Measurements from ENCODE around the gene SMOC2.

GRCh38 chr6:168565112-168565511 is 124.1 kb downstream of the SMOC2 start:
- TF ChIP-seq, protein P1, sequence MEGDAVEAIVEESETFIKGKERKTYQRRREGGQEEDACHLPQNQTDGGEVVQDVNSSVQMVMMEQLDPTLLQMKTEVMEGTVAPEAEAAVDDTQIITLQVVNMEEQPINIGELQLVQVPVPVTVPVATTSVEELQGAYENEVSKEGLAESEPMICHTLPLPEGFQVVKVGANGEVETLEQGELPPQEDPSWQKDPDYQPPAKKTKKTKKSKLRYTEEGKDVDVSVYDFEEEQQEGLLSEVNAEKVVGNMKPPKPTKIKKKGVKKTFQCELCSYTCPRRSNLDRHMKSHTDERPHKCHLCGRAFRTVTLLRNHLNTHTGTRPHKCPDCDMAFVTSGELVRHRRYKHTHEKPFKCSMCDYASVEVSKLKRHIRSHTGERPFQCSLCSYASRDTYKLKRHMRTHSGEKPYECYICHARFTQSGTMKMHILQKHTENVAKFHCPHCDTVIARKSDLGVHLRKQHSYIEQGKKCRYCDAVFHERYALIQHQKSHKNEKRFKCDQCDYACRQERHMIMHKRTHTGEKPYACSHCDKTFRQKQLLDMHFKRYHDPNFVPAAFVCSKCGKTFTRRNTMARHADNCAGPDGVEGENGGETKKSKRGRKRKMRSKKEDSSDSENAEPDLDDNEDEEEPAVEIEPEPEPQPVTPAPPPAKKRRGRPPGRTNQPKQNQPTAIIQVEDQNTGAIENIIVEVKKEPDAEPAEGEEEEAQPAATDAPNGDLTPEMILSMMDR (IDR thresholded peaks at IDR 0.05): no peak
- TF ChIP-seq POLR2A (IDR thresholded peaks at IDR 0.05) (no peak), POLR2AphosphoS5 (IDR thresholded peaks at IDR 0.05) (no peak)
